SK-N-SH (cell line): ENCODE measurements around the gene C12orf75. TPM values are rescaled to one million over a fixed set of nuclear protein-coding genes. Genes with fewer than 3 reads are reported as not detected.
"Not testable (repeated sequence)": the region's sequence is repeated elsewhere in the genome, so short reads cannot be mapped to it uniquely, and the experiment has no call there.

Experiments used
- CTCF ChIA-PET: fragments of 300-600, 350-600 bp; formaldehyde crosslinking; extraction: SDS; loops from one replicate; lab custom pipeline; 2021; lab: Yijun Ruan, JAX
- POLR2A ChIA-PET: fragments of 350-600 bp; sonication (Branson Sonifier 250); formaldehyde crosslinking; extraction: SDS; loops from one replicate; lab custom pipeline; 2020; ENCODE audit warnings: antibody characterized with exemption, inconsistent platforms; lab: Yijun Ruan, JAX
- DNase-seq: peaks from one replicate; pipeline ENCODE4 v3.0.0; 2012
- H2AFZ ChIP-seq: fragments of 200-600 bp; sonication (generic); 2 replicates; pipeline ENCODE4 v1.8.1; 2016; ENCODE audit warnings: antibody characterized with exemption, mild to moderate bottlenecking, low read depth
- H3F3A ChIP-seq: fragments of 200-600 bp; sonication (generic); replicated peaks from 2 replicates; pipeline ENCODE3; 2016; ENCODE audit warnings: antibody characterized with exemption, mild to moderate bottlenecking; ENCODE audit not compliant: insufficient read depth
- H3K27ac ChIP-seq, 2 experiments: fragments of 200-500 bp in 1 of 2; fragments of 200-600 bp in 1 of 2; sonication (Bioruptor generic) in 1 of 2; sonication (generic), shearing (Covaris generic) in 1 of 2; 2 replicates each; pipeline versions ENCODE4 v1.5.1 to v1.6.1; 2014 to 2016; ENCODE audit warnings: low read depth in 2 of 2, inconsistent platforms in 1 of 2, low read length in 1 of 2, mild to moderate bottlenecking in 1 of 2, mixed read lengths in 1 of 2
- H3K27me3 ChIP-seq: fragments of 200-600 bp; sonication (generic), shearing (Covaris generic); 2 replicates; pipeline ENCODE4 v1.6.1; 2016; ENCODE audit warnings: mixed run types; ENCODE audit not compliant: insufficient read depth
- H3K36me3 ChIP-seq, 2 experiments: fragments of 200-500 bp in 1 of 2; fragments of 200-600 bp in 1 of 2; sonication (Bioruptor generic) in 1 of 2; sonication (generic) in 1 of 2; replicated peaks in 1 of 2; 2 replicates each; pipeline versions ENCODE3 to v1.5.1; 2014 to 2016; ENCODE audit warnings: low read length in 1 of 2, mild to moderate bottlenecking in 1 of 2; ENCODE audit not compliant: insufficient read depth in 2 of 2, control insufficient read depth in 1 of 2
- H3K4me1 ChIP-seq, 2 experiments: fragments of 200-500 bp in 1 of 2; fragments of 200-600 bp in 1 of 2; sonication (Bioruptor generic) in 1 of 2; sonication (generic), shearing (Covaris generic) in 1 of 2; 2 replicates each; pipeline versions ENCODE4 v1.5.1 to v1.6.1; 2014 to 2016; ENCODE audit warnings: low read depth in 1 of 2, low read length in 1 of 2, mixed run types in 1 of 2; ENCODE audit not compliant: insufficient read depth in 2 of 2, control insufficient read depth in 1 of 2
- H3K4me2 ChIP-seq: fragments of 200-600 bp; sonication (generic), shearing (Covaris generic); 2 replicates; pipeline ENCODE4 v1.6.1; 2017; ENCODE audit warnings: mixed run types
- H3K4me3 ChIP-seq, 2 experiments: fragments of 200-500 bp in 1 of 2; fragments of 200-600 bp in 1 of 2; sonication (Bioruptor generic) in 1 of 2; sonication (generic), shearing (Covaris generic) in 1 of 2; 2 replicates each; pipeline versions ENCODE4 v1.5.1 to v1.8.1; 2014 to 2016; ENCODE audit warnings: low read depth in 2 of 2, inconsistent platforms in 1 of 2, low read length in 1 of 2, mild to moderate bottlenecking in 1 of 2, mixed read lengths in 1 of 2, moderate library complexity in 1 of 2
- H3K79me2 ChIP-seq: fragments of 200-600 bp; sonication (generic); 2 replicates; pipeline ENCODE4 v1.8.1; 2017; ENCODE audit warnings: mild to moderate bottlenecking; ENCODE audit not compliant: insufficient read depth
- H3K9ac ChIP-seq: fragments of 200-600 bp; sonication (generic); 2 replicates; pipeline ENCODE4 v1.6.1; 2017; ENCODE audit warnings: mixed run types
- H3K9me2 ChIP-seq: fragments of 200-600 bp; sonication (generic); 2 replicates; pipeline ENCODE4 v1.6.1; 2017; ENCODE audit warnings: mixed run types
- H3K9me3 ChIP-seq: fragments of 200-600 bp; sonication (generic); 2 replicates; pipeline ENCODE4 v1.6.1; 2017; ENCODE audit warnings: mixed run types, mild to moderate bottlenecking, moderate library complexity
- H4K20me1 ChIP-seq: fragments of 200-600 bp; sonication (generic); 2 replicates; pipeline ENCODE4 v1.6.1; 2017; ENCODE audit warnings: mild to moderate bottlenecking, mixed run types; ENCODE audit not compliant: insufficient read depth
- CHD2 ChIP-seq: fragments of 150-350 bp; IDR thresholded peaks from 2 replicates; pipeline ENCODE4 v1.6.1; 2018; ENCODE audit warnings: low read length; ENCODE audit not compliant: partially characterized antibody
- ELF1 ChIP-seq: IDR thresholded peaks from 2 replicates; pipeline ENCODE4 v1.4.0; 2012
- FOXJ3 ChIP-seq: sonication (generic); formaldehyde crosslinking; IDR thresholded peaks from 2 replicates; pipeline ENCODE4 v1.5.1; 2020; ENCODE audit warnings: mild to moderate bottlenecking, missing genetic modification reagents
- GABPA ChIP-seq: IDR thresholded peaks from 2 replicates; pipeline ENCODE4 v1.4.0; 2012; ENCODE audit warnings: low read depth, mild to moderate bottlenecking
- GATA2 ChIP-seq: sonication (generic); formaldehyde crosslinking; IDR thresholded peaks from 2 replicates; pipeline ENCODE4 v1.5.0; 2020; ENCODE audit warnings: mild to moderate bottlenecking, missing genetic modification reagents
- POLR2AphosphoS5 ChIP-seq: IDR thresholded peaks from 2 replicates; pipeline ENCODE4 v1.6.1; 2012; ENCODE audit warnings: low read depth, low read length
- TEAD4 ChIP-seq: IDR thresholded peaks from 2 replicates; pipeline ENCODE4 v1.4.0; 2012; ENCODE audit warnings: mild to moderate bottlenecking, borderline replicate concordance; ENCODE audit not compliant: insufficient read depth
- YY1 ChIP-seq: IDR thresholded peaks from 2 replicates; pipeline ENCODE4 v1.4.0; 2012; ENCODE audit warnings: low read depth, mild to moderate bottlenecking
- WGBS: methylation state at CpG from one replicate; pipeline ENCODE4 v1.1.6; 2017; ENCODE audit warnings: low lambda C conversion rate; 5-methylcytosine and 5-hydroxymethylcytosine counted together
- polyA plus RNA-seq, 3 experiments: library from polyadenylated mRNA; depleted of rRNA; stranded (reverse); fragments of >200 nt; gene quantifications; 2 replicates each; pipeline ENCODE4 v1.2.3, GENCODE V29; 2012
- TF ChIP-seq, protein P1 (sequence below): IDR thresholded peaks from 2 replicates; pipeline ENCODE4; 2012

The C12orf75 gene
- polyA plus RNA-seq, 1 of the 3 experiments (the other 2 are of a cell fraction), result 221 TPM

DNA sequence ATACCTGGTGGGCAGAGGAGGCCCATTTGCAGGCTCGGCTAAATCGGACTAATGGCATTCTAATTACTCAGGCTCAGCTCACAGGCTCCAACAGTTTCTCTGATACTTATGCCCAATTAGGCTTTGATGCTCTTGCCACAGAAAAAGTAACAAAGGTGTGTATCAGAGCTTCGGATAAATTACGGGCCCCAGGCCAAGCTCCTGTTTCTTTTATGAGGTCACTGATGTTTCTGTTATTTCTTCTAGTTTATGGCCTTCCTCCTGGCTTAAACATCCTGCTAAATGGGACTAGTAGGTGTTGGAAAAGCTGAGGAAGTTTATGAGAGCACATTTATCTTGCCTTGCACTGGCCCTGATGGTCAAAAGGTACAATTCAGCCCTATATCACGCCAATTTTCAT lies 28.8 kb upstream of the C12orf75 start:
- WGBS, result 83% methylated on average over 5 of the region's 5 CpGs
- Histone ChIP-seq H3K79me2 (no peaks in the 10 kb centered on the region), H3K27me3 (no peaks in the 10 kb centered on the region), H3K4me2 (no peak overlapping the region), H3K4me3 (no peak overlapping the region), H3F3A (no peaks in the 10 kb centered on the region), H3K9me3 (no peaks in the 10 kb centered on the region), H3K36me3 (peaks cover 0 to 4% of the 10 kb centered on the region in 2 experiments)
- POLR2A ChIA-PET, result no interaction called here
- CTCF ChIA-PET, result no interaction called here
- TF ChIP-seq CHD2 (no peak), GATA2 (CRISPR knock-in tag) (no peak), FOXJ3 (CRISPR knock-in tag) (no peak), POLR2AphosphoS5 (no peak), YY1 (no peak), GABPA (no peak), ELF1 (no peak), TEAD4 (no peak)
- TF ChIP-seq, protein P1, sequence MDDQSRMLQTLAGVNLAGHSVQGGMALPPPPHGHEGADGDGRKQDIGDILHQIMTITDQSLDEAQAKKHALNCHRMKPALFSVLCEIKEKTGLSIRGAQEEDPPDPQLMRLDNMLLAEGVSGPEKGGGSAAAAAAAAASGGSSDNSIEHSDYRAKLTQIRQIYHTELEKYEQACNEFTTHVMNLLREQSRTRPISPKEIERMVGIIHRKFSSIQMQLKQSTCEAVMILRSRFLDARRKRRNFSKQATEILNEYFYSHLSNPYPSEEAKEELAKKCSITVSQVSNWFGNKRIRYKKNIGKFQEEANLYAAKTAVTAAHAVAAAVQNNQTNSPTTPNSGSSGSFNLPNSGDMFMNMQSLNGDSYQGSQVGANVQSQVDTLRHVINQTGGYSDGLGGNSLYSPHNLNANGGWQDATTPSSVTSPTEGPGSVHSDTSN, result no peak
- TF ChIP-seq, all 33 proteins: peak for 0
- H3K4me1 ChIP-seq, result no peaks in the 10 kb centered on the region
- no peaks in the 10 kb centered on the region for H4K20me1 ChIP-seq
- no peak overlapping the region for H2AFZ ChIP-seq
- H3K9me2 ChIP-seq, result no peaks in the 10 kb centered on the region
- H3K9ac ChIP-seq, result no peak overlapping the region
- no peak overlapping the region for H3K27ac ChIP-seq
- no peak for DNase-seq

- H3K4me2 ChIP-seq, H2AFZ ChIP-seq, H3K9me3 ChIP-seq, H3F3A ChIP-seq, H3K36me3 ChIP-seq, H3K9ac ChIP-seq, POLR2A ChIA-PET, H3K27ac ChIP-seq, DNase-seq, H3K27me3 ChIP-seq, CTCF ChIA-PET, H4K20me1 ChIP-seq, H3K4me1 ChIP-seq, H3K9me2 ChIP-seq, H3K79me2 ChIP-seq, H3K4me3 ChIP-seq: not testable (repeated sequence)
- 88% methylated on average over 7 of the region's 7 CpGs for WGBS
Observed at GRCh38 chr12:105302986-105303385, 27.5 kb upstream of the C12orf75 start.

DNA sequence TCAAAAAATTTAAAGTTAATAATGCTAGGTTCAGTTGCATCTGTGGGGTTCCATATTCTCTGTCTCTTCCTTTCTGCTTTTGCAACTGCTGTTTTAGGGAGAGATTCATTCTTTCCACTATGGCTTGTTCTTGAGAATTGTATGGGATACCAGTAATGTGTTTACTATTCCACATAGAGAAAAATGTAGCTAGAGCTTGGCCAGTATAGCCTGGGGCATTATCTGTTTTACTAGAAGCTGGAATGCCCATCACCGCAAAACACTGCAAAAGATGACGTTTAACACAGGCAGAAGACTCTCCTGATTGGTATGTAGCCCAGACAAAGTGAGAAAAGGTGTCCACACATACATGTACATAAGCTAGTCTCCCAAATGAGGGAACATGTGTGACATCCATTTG lies 25.9 kb upstream of the C12orf75 start:
- H2AFZ ChIP-seq, DNase-seq, CTCF ChIA-PET, POLR2A ChIA-PET, H3K9me2 ChIP-seq, H3F3A ChIP-seq, H3K9ac ChIP-seq, H3K4me3 ChIP-seq, H3K4me2 ChIP-seq, H3K9me3 ChIP-seq, H3K4me1 ChIP-seq, H3K27me3 ChIP-seq, H4K20me1 ChIP-seq, H3K79me2 ChIP-seq, H3K27ac ChIP-seq, H3K36me3 ChIP-seq: not testable (repeated sequence)
- 88% methylated on average over 2 of the region's 2 CpGs for WGBS

GRCh38 chr12:105307601-105308314 lies 22.7 kb upstream of the C12orf75 start:
- H3F3A ChIP-seq, CTCF ChIA-PET, H4K20me1 ChIP-seq, H3K9me2 ChIP-seq, H3K4me3 ChIP-seq, H3K36me3 ChIP-seq, H3K9me3 ChIP-seq, H3K4me1 ChIP-seq, POLR2A ChIA-PET, H3K79me2 ChIP-seq, H3K27me3 ChIP-seq, DNase-seq, H3K4me2 ChIP-seq: not testable (repeated sequence)
- WGBS, result 66% methylated on average over 6 of the region's 6 CpGs
- Histone ChIP-seq H2AFZ (0 out of 2 replicates have a peak overlapping the region, but pooled peaks have one; percentile 27), H3K9ac (peak overlapping the region; percentile 23; the same call in 1 of the 2 replicates), H3K27ac (peak overlapping the region; percentile 22 to 63; a peak in 3 of 4 replicates)

DNA sequence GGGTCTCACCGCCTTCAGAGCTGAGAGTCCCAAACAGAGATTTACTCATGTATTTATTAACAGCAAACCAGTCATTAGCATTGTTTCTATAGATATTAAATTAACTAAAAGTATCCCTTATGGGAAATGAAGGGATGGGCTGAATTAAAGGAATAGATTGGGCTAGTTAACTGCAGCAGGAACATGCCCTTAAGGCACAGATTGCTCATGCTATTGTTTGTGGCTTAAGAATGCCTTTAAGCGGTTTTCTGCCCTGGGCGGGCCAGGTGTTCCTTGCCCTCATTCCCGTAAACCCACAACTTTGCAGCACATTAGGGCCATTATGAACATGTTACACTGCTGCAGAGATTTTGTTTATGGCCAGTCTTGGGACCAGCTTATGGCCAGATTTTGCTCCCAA lies 21.7 kb upstream of the C12orf75 start:
- WGBS, result 96% methylated on average over 4 of the region's 4 CpGs
- POLR2A ChIA-PET, H3K4me2 ChIP-seq, CTCF ChIA-PET, H4K20me1 ChIP-seq, H2AFZ ChIP-seq, H3K9me3 ChIP-seq, H3K79me2 ChIP-seq, H3K9ac ChIP-seq, DNase-seq, H3K9me2 ChIP-seq, H3F3A ChIP-seq, H3K36me3 ChIP-seq, H3K4me3 ChIP-seq, H3K27me3 ChIP-seq, H3K4me1 ChIP-seq, H3K27ac ChIP-seq: not testable (repeated sequence)
